NCI-H2107 (cell line): ENCODE results near the gene NHSL1.

ENCODE experiments used
- DNase-seq: peaks from one replicate; lab custom pipeline; 2025; lab: John Stamatoyannopoulos, UW

The NHSL1 gene

GRCh38 chr6:138493413-138493812 lies 5.9 kb downstream of the NHSL1 start:
- no peak for DNase-seq

DNA sequence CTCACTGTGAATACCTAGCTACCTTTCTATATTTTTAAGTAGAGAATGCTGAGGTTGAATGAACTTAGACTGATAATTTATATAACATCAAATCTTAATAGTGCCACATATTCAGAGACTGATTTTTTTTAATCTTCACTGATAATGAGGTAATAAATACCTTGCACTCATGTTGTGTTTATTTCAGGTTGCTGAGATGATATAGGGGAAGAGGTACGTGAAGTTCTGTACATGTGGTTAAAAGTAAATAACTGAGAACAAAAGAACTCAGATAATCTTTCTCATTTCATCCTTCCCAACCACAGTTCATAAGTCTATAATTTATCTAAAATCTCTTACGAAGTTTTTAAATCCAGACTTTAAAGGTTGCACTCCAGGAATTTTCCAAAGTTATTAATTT lies 6.4 kb downstream of the NHSL1 start:
- no peak for DNase-seq

DNA sequence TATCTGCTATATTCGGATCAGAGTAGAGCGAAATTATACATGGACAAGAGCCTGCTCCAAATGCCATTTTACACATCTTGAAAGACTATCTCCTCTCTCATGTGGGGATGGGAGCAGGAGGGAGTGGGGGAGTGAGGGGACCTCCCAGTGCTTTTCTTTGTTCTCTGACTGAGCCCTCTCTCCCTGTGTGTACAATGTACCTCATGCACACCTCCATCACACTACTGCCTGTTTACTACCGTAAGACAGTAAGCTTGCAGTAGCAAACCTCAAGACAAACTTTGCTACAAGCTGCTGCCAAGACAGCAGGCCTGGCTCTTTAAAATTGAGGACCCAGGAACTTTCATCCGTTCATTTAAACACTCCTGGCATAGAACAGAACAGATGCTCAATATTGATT lies 7.2 kb downstream of the NHSL1 start:
- no peak for DNase-seq

GRCh38 chr6:138491017-138491416 lies 8.3 kb downstream of the NHSL1 start:
- no peak for DNase-seq

- no peak for DNase-seq
These were observed 9.4 kb downstream of the NHSL1 start for GRCh38 chr6:138489846-138490245.

DNA sequence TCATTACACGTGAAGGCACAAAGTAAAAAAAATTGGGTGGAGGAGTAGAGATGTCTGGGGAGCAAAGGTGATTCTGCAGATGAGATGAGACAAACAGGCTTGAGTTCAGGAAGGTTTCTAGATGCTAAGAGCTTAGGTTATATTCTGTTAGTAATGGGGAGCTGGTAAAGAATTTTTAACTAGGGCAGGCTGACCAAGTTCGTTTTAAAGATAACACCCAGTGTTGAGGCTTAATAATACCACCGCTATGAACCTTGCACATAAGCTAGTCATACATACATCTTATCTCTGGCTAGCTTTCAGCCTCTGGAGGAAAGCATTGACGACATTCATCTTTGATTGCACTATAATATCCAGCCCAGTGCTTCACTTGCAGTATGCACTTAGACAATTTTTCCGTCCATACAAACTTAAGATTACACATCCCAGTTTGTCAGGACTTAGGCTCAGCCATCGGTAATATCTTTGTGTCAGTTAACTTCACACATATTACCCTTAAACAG lies 12.1 kb downstream of the NHSL1 start:
- no peak for DNase-seq

- no peak for DNase-seq
These were observed 12.8 kb downstream of the NHSL1 start for GRCh38 chr6:138486249-138487101.

DNA sequence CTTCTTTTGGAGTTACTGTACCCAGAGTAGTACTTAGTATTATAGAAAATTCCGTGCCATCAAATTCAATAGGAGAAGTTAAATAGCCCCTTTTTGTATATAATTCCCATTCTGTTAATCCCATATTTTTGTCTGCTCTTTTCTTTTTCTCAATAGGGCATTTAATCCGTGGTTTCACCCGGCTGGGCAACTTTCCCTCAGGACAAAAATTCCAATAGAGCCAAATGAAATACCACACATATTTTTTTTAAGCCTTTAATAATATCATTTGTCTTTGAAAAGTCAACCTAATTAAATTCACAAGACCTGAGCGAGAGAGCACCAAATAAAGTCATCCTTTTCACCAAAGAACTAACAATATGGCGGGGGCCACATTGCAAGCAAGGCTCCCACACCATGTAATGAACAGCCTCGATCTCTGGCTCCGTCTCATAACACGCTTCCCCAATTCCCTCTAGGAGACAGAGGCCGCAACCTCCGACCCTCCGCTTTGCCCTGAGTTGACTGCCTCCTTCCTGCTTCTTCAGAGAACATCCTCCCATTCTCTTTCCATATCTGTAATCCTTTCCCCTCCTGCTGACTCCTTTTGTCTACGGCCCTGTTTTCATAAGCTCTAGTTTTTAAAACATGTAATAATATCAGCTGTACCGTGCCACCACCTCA lies 13.6 kb downstream of the NHSL1 start:
- DNase-seq, result no peak

GRCh38 chr6:138485005-138485545 lies 14.2 kb downstream of the NHSL1 start:
- no peak for DNase-seq

DNA sequence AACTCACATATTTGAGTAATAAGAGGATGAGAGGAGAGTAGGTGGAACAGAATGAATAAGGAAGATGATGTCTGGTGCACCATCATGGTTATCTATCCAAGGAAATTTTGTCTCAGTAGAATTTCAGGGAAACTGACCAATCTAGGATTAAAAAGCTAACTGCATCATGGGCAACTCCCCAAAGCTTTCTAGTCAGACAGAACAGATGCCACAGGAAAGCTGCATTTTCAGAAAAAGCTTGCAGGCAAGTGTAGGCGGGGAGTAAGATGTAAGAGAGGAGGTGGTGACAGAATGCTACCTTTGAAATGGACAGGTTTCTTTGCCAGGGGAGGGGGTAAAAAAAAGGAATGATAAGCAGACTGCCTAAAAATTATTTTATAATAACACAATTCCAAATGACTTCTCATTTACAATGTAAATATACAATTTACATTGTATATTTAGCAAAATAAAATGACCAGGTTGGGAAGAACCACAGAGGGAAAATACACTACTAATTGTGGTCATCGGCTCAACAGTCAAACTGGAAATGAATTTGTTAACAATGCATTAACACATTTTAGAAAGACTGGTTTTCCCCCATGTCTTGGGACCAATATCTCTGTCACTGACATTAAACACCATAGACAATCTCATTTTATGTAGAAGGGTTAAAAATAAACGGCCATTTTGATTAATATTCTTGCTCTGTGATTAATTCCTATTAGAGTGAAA lies 15.1 kb downstream of the NHSL1 start:
- no peak for DNase-seq

DNA sequence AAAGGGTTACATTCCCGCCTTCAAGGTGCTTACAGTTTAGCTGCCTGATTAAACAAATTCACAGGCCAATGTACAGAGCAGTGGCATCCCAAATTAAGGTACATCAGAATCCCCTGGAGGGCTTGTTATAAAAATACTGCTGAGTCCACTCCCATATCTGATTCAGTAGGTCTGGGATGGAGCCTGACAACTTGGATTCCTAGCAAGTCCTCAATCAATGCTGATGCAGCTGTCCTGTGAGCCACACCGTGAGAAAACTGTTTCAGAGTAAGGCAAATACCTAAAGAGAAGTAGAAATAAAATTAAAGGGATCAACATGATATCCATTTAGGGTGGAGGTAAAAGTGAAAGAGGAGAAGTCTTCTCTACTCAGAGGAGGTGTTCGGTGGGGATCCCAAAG lies 16.5 kb downstream of the NHSL1 start:
- no peak for DNase-seq

DNA sequence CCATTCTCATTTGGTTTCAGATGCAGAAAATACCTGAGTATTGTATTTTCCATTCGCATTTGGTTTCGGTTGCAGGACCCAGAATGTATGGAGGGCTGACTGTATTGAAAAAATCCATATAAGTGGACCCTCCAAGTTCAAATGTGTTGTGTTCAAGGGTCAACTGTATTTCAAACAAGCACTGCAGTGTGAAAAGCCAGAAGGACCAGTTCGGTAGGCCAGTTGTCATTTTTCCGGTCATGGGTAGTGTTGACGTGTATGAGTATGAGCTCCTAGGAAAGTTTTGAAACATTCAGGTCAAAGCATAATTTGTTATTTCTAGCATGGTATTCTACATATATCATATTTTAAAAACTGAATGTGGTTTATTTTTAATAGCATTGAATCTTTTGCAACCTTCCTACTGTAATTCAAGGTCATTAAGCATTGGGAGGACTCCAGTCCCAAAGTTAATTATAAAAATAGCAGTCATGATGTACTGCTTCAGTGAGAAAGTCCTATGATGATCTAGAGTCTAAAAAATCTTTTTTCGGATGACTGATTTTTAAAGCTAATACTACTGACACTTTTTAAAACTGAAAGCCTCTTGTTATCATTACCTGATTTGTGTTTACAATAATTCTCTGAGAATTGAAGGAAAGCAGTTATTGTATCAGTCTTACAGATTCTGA lies 18.9 kb downstream of the NHSL1 start:
- no peak for DNase-seq

DNA sequence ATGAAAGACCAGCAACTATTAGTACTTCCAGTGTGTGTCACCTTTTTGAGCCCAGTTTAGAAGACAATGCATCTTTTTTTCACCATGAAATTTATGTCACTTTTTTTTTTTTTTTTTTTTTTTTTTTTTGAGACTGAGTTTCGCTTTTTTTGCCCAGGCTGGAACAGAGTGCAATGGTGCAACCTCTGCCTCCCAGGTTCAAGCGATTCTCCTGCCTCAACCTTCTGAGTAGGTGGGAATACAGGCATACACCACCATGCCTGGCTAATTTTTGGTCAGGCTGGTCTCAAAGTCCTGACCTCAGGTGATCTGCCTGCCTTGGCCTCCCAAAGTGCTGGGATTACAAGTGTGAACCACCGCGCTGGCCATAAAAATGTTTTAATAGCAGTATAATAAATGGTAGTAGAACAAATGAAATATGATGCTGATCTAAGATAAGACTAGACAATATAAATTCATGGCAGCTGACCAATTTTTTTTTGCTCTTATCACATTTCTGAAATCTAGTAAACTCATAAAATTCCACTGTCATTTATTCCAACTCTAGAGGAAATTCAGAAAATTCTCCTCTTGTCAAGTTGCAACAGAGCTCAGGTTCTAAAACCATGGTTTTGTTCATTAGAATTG lies 21.3 kb downstream of the NHSL1 start:
- no peak for DNase-seq

DNA sequence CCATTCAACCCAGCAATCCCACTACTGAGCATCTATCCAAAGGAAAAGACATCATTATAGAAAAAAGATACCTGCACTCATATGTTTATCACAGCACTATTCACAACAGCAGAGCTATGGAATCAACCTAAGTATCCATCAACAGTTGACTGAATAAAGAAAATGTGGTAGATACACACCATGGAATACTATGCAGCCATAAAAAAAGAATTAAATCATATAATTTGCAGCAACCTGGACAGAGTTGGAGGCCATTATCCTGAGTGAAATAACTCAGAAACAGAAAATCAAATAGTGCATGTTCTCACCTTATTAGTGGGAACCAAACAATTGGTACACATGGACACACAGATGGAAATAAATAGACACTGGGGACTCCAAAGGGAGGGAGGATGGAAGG lies 23.2 kb downstream of the NHSL1 start:
- DNase-seq, result no peak

- no peak for DNase-seq
These were observed 26.1 kb downstream of the NHSL1 start for GRCh38 chr6:138473144-138473543.

DNA sequence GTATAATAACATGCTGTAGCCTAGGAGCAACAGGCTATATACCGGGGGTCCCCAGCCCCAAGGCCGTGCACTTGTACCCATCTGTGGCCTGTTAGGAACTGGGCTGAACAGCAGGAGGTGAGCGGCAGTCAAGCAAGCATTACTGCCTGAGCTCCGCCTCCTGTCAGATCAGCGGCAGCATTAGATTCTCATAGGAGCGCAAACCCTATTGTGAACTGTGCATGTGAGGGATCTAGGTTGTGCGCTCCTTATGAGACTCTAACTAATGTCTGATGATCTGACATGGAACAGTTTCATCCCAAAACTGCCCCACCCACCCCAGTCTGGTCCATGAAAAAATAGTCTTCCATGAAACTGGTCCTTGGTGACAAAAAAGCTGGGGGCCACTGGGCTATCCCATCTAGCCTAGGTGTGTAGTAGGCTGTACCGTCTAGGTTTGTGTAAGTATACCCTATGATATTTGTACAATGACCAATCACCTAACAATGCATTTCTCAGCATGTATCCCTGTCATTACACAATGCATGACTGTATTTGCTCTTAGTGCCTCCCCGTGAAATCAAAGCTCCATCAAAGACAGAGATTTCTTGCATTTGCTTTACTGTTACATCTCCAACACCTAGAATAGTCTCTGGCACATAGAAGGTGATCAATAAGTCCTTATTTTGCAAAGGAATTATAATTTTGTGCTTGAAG lies 30.8 kb downstream of the NHSL1 start:
- DNase-seq, result no peak

DNA sequence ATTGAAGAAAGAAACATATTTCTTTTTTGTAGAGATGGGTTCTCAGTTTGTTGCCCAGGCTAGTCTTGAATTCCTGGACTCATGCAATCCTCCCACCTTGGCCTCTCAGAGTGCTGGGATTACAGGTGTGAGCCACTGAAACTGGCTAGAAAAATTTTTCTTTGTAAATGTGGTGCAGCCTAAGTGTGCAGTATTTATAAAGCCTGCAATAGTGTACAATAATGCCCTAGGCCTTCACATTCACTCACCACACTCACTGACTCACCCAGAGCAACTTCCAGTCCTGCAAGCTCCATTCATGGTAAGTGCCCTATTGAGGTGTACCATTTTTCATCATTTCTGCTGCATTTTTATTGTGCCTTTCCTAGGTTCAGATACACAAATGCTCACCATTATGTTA lies 31.4 kb downstream of the NHSL1 start:
- no peak for DNase-seq

DNA sequence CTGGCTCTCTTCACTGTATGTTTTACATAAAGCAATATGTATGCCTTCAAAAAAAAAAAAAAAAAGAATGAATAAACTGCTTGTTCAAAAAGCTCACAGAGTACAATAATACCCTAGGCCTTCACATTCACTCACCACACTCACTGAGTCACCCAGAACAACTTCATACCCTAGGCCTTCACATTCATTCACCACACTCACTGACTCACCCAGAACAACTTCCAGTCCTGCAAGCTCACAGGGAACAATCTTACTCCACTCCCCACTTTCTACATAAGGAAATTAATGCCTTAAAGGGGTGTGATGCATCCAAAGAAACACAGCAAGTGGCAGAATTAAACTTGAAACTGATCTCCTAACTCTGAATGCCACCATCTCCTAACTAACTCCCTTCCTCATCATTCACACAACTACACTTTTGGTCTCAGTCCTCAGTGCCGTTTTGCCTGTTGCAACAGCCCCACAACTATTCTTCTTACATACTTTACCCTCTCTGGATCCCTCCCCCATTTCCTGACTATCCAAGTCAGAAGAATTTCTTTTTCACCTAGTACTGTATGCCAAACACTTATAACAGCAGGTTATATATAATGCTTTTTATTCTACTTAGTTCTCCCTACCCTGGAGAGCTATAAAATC lies 34.2 kb downstream of the NHSL1 start:
- DNase-seq, result no peak

GRCh38 chr6:138464085-138464484 lies 35.2 kb downstream of the NHSL1 start:
- DNase-seq, result no peak

- DNase-seq, result no peak
These were observed 37.6 kb downstream of the NHSL1 start for GRCh38 chr6:138461647-138462046.
